Measurements from ENCODE around the gene PAK4.

The PAK4 gene

GRCh38 chr19:39147480-39147879, 21.9 kb downstream of the PAK4 start:
- no peak for DNase-seq

GRCh38 chr19:39148939-39149529, 23.4 kb downstream of the PAK4 start:
- DNase-seq = no peak

DNA sequence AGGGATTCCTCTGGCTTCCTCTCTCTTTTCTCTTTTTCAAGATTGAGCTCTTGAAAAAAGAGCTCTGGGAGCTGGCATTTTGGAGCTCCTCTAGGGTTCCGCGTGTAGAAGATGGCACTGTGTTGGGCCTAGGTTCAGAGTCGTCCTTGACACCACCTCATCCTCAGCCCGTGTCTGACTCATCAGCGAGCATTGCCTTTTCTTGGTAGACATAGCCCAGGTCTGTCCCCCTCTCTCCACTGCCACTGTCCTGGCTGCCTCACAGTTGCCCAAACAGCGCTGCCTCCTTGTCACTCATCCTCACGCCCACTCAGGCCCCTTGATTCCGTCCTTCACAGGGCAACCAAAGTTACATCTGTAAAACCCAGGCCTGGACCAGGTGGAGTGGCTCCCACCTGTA, 24.6 kb downstream of the PAK4 start:
- no peak for DNase-seq

DNA sequence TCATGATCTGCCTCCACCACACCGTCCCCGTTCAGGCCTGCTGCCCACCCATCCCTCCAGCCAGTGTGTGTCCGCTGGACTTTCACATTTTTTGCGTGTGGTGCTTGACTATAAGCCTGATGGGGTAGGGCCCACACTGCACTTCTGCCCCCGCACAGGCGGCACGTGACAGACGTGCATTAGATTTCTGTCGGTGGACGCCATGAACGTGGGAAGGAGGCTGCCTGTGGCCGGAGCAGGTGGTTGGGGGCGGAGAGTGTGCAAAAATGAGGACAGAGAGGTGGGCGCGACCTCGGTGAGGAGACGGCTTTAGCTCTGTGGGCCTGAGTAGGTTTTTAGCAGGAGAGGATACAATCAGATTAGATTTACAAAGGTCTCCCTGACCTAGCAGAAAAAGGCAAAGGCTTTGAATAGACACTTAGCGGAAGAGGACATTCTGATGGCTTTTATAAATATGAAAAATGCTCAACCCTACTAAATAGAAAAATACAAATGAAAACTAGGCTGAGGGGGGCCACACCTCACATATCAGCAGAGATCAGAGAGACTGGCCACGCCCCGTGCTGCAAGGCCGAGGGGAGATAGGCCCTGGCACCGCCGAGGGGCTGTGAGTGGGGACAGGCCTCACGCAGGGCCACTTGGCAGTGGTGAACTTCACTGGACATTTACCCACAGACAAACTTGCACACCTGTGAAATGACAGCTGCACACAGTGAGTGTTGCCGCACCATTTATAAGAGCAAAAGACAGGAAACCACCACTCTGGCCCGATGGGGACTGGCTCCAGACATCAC, 25.4 kb downstream of the PAK4 start:
- DNase-seq = no peak

GRCh38 chr19:39152066-39152465, 26.5 kb downstream of the PAK4 start:
- no peak for DNase-seq

DNA sequence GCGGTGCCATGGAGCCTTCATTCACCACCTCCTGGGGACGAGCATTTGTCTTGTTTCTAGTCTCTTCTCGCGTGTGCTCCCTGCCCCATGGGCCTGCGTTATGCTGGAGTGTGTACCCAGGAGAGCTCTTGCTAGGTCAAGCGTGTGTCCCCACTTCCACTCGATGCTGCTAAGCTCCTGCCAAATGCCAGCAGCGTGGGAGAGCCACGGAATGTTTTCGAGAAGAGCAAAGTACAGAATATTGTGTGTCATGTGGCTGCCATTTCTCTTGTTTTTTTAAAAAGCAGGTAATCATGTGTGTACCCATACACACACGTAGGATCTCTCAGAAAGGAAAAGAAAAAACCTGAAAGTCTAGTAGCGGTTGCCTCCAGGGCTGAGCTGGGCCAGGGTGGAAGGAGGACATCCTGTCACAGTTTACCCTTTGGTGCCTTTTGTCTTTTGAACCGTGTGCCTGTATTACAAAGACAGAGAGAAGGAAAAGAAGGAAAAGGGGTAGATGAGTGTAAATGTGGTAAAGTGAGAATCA, 28.6 kb downstream of the PAK4 start:
- DNase-seq = no peak

GRCh38 chr19:39154629-39155100, 29.1 kb downstream of the PAK4 start:
- DNase-seq = no peak

DNA sequence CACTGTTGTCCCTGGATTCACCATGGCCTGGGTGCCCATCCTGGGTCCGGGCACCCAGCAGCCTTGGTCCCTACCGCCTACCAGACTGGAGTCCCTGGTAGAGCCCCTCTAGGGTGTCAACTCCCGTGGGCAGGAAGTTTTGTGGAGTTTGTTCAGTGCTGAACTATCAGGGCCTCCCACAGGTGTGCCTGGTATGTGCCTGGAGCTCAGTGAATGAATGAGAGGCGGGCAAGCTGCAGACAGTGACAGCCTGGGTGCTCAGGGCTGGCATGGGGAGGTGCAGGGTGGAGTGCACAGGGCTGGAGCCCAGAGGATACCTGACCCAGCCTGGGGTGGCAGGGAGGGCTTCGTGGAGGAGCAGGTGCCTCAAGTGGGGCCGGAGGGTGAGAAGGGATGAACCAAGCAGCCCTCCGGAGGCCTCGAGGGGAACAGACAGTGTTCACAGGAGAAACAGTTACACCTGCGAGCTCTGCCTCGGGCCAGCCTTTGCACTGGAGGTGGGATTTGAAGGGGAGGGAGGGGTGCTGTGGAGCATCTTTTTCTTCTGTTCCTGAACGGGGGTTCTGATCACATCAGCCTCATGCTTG, 29.6 kb downstream of the PAK4 start:
- DNase-seq = no peak

- DNase-seq = no peak
These were observed 30.2 kb downstream of the PAK4 start for GRCh38 chr19:39155741-39156140.

DNA sequence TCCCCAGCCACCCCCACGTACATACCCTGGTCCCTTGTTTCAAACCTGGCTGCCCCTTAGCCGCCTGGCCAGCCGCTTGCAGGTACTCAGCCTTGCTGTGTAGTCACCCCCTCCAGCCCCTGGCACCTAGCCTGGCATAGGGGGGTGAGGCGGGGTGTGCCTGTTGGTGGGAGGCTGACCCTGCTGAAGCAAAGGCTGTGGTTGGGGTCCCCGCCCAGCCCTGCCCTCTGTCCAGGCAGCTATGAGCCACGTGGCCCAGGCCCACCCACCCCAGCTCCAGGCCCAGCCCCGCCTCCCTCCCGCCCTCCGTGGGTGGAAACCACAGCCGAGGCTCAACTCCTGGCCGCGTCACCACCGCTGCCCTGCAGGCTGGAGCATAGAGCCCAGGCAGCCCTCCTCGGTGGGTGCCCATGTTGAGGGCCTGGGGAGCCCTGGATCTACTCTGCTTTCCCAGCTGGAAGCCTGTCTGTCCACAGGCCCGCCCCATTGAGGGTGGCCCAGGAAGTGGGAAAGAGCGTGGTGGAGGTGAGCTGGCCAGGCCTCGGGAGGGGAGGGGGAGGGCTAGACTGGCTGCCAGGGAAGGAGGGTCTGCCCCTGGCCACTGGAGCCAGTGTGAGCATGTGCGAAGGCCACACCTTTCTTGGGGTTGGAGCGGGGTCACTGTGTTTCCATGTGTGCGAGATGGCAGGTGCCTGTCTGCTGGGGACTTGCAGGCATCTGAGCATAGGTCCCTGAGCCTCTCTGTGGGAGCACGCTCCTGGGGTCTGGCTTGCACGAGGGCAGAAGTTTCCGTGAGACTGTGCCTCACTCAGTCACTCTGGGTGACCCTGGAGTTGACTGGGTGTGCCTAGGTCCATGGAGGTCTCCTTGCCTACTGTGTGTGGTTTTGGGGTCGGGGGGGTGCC, 31.0 kb downstream of the PAK4 start:
- DNase-seq = no peak

DNA sequence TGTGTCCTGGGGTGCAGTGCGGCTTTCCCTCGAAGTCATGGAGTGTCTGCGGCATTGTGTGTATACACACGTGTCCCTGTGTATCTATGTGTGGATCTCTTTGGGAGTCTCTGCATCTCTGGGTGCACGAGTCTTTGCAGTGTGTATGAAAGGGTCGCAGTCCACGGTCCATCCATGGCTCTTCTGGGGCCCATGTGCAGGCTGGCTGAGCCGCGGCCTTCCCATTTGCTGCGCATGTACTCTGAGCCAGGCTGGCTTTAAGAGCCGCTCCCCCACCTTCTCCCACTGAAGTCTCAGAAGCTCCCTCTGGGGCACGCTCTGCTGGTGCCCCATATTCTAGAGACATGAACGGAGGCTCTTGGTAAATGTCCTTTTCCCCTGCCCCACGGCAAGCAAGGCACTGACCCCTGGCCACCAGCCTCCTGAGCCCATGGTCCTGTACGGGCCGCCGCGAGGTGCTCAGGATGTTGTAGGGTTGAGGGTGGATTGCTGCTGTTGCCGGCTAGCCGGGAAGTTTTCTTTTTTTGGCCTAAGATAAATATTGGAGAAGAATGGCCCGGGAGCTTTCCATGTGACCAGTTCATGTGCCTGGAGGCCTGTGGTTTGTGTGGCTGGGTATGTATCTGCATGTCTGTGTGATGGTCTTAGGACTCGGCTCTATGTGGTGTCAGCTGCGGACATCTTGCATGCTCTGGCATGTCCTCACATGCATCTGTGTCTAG, 31.9 kb downstream of the PAK4 start:
- DNase-seq = no peak

- no peak for DNase-seq
These were observed 32.4 kb downstream of the PAK4 start for GRCh38 chr19:39157997-39158389.

DNA sequence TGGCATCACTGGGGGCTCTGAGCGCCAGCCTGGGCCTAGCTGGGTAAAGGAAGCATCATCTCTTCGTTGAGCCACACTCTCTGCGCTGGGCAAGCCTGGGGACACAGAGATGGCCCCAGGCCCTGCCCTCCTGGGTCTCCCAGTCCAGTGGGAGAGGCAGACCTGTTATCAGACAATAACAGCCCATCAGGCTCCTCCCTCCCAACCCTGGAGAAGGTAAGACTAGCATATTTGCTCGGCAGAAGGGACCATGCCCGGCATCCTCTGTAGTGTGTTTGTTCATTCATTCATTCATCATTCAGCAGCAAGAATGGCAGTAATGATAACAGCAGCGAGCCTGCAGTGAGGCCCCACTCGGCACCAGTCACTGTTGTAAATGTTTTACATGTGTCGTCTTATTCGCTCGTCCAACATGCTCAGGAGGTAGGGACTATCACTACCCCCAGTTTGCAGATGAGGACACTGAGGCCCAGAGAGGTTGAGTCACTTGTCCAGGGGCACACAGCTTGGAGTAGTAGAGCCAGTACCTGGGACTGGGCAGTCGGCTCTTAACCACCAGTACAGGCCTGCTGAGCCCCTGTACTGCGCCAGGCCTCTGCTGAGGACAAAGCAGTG, 33.2 kb downstream of the PAK4 start:
- DNase-seq = no peak

DNA sequence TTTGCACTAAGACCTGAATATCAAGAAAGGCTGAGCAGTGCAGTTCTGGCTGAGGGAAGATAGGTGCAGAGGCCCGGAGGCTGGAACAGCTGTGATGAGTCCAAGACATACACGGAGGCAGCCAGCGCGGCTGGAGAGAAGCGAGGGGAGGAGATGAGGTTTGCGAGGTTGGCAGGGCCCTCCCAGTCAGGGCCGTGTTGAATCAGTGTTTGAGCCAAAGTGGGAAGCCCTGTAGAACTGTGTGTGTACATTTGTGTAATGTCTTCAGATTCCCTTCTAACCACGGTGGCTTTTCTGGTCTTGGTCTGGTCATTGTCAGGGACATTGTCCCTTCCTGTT, 34.9 kb downstream of the PAK4 start:
- no peak for DNase-seq

GRCh38 chr19:39160889-39161672, 35.5 kb downstream of the PAK4 start:
- no peak for DNase-seq

DNA sequence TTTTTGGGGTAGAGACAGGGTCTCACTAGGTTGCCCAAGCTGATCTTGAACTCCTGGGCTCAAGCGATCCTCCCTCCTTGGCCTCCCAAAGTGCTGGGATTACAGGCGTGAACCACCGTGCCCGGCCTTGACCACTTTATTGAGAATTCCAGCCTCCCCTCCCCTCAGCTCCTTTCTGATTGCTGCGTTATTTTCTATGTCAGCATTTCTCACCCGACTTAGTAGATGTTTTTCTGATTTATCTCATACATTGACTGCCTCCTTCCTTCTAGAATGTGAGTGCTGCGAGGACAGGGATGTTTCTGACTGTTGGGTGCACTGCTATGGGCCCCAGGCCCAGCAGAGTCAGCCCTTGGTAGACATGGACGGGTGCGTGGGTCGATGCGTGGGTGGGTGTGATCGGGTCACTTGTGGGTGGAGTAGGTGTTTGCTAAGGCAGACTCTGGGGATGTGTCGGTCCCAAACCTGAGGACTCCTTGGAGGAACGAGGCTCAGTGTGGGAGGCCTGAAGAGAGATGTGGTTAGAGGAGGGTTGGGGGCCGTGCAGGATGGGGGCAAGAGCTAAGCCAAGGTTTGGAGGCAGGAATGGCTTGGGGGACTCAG, 37.0 kb downstream of the PAK4 start:
- DNase-seq = no peak

GRCh38 chr19:39163621-39164020, 38.0 kb downstream of the PAK4 start:
- no peak for DNase-seq

GRCh38 chr19:39164289-39164688, 38.7 kb downstream of the PAK4 start:
- DNase-seq = no peak

DNA sequence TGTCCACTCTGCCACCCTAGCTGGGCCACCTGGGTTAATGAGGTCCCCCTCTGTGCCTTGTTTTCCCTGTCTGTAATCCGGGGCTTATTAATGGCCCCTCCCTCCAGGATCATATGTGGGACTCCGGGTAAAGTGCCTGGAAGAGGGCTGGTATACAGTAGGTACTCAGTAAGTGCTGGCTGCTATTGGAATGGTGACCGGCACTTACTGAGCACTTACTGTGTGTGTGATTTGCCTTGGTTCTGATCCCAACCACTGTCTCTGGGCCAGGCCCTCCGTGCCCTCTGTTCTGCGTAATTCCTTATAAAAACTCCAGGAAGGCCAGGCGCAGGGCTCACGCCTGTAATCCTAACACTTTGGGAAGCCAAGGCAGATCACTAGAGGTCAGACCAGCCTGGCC, 40.3 kb downstream of the PAK4 start:
- DNase-seq = no peak

DNA sequence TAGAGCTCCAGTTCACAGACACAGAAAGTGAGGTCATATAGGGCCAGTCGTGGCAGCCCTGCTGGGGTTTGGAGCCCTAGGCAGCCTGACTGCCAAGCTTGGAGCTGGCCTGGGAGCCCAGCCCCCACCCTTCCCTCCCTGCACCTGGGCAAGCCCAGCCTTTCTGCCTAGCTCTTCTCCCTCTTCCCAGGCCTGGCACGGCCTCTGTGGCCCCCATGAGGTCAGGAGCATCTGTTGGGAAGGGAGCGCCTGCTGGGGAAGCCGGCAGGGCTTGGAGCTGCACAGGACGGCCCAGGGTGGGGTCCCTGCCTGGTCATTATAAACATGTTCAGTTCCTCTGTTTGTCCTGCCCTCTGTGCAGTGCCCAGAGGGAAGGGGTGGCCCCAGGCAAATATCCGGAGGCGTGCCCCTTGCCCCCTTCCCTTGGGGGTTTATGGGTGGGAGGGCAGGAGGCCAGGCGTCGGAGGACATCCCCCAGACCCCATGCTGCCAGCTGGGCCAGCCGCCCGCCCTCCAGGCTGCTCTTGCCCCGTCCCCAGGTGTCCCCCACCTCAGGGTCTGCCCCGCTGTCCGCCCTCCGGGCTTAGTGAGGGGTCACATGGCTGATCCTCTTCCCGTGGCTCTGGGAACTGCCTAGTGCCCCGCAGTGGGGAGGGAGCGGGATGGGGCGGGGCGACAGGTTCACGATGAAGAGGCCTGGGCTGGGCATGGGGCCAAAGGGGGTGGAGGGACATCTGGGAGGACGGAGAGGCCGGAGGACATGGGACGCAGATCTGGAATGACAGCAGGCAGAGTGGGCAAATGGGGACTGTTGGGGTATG, 41.2 kb downstream of the PAK4 start:
- no peak for DNase-seq

Data from activated CD8-positive, alpha-beta memory T cell treated with anti-CD3 and anti-CD28 coated beads, Interleukin-2, amount 50 U/mL, for 4 hours (primary cell).